IPS DF 4.7 (cell line): ENCODE data around the gene KBTBD13.
"Not testable (repeated sequence)": the region's sequence is repeated elsewhere in the genome, so short reads cannot be mapped to it uniquely, and the experiment has no call there.

Experiments
- DNase-seq: peaks from one replicate; pipeline ENCODE4 v3.0.0-alpha.2; 2013; ENCODE audit warnings: low spot score; ENCODE audit errors: extremely low read depth

KBTBD13 gene

GRCh38 chr15:65076486-65077290 lies at the start of gene KBTBD13:
Gene KBTBD13 (plus strand): TSS chr15:65076746. CDS start chr15:65076816, 70 bp downstream.
- DNase-seq: no peak

- DNase-seq: no peak
Measured at GRCh38 chr15:65026756-65027155, 49.8 kb upstream of the KBTBD13 start.

GRCh38 chr15:65027593-65027992 lies 49.0 kb upstream of the KBTBD13 start:
- no peak for DNase-seq

- DNase-seq: no peak
Measured at GRCh38 chr15:65028338-65028737, 48.2 kb upstream of the KBTBD13 start.

- no peak for DNase-seq
Measured at GRCh38 chr15:65028921-65029735, 47.4 kb upstream of the KBTBD13 start, which contains the start of gene MTFMT. Gene MTFMT (minus strand): TSS chr15:65029639. CDS start chr15:65029613, 26 bp downstream.

- no peak for DNase-seq
Measured at GRCh38 chr15:65029736-65030208, 46.8 kb upstream of the KBTBD13 start.

GRCh38 chr15:65032801-65033537 lies 43.6 kb upstream of the KBTBD13 start:
- DNase-seq: peak; percentile 66

- no peak for DNase-seq
Measured at GRCh38 chr15:65033659-65034269, 42.8 kb upstream of the KBTBD13 start.

- DNase-seq: no peak
Measured at GRCh38 chr15:65034719-65035118, 41.8 kb upstream of the KBTBD13 start.

- DNase-seq: no peak
Measured at GRCh38 chr15:65037309-65037708, 39.2 kb upstream of the KBTBD13 start.

GRCh38 chr15:65038428-65038827 lies 38.1 kb upstream of the KBTBD13 start:
- no peak for DNase-seq

- DNase-seq: no peak
Measured at GRCh38 chr15:65038836-65039235, 37.7 kb upstream of the KBTBD13 start.

- DNase-seq: no peak
Measured at GRCh38 chr15:65040461-65040860, 36.1 kb upstream of the KBTBD13 start.

GRCh38 chr15:65041787-65042186 lies 34.8 kb upstream of the KBTBD13 start:
- no peak for DNase-seq

- DNase-seq: no peak
Measured at GRCh38 chr15:65042776-65043327, 33.7 kb upstream of the KBTBD13 start.

- not testable (repeated sequence) for DNase-seq
Measured at GRCh38 chr15:65044218-65044617, 32.3 kb upstream of the KBTBD13 start.

- DNase-seq: no peak
Measured at GRCh38 chr15:65044724-65045481, 31.6 kb upstream of the KBTBD13 start, which contains the start of gene SLC51B. Gene SLC51B (plus strand): TSS chr15:65045387. CDS start chr15:65050005, 4,618 bp downstream.

GRCh38 chr15:65048241-65048640 lies 28.3 kb upstream of the KBTBD13 start:
- DNase-seq: no peak

- peak; percentile 90 for DNase-seq
Measured at GRCh38 chr15:65049418-65049840, 27.1 kb upstream of the KBTBD13 start.

- no peak for DNase-seq
Measured at GRCh38 chr15:65050270-65050669, 26.3 kb upstream of the KBTBD13 start.
